Measurements from ENCODE around the gene IL16.

GRCh38 chr15:81322676-81323253 is 126.1 kb downstream of the IL16 start:
- TF ChIP-seq CTCF (IDR thresholded peaks at IDR 0.05 in 8 of 11, conservative IDR thresholded peaks at IDR 0.05 in 3 of 11) = no peak
- TF ChIP-seq POLR2A (IDR thresholded peaks at IDR 0.05) = no peak
